ENCODE data around the gene REXO5. TPM values are rescaled to one million over a fixed set of nuclear protein-coding genes. Genes with fewer than 3 reads are reported as not detected.

Gene REXO5
- total and polyA plus RNA-seq, 8 donors: 4.7 to 31.7 (median 7.2) TPM

GRCh38 chr16:20838240-20838639 is 31.9 kb downstream of the REXO5 start:
- intact Hi-C loops (cut with DNase I; ENCODE audit: low total_unique reads): no loop called here
- Histone ChIP-seq H3K27ac (no peak overlapping the region), H3K9me3 (peaks cover 0 to 4% (median 0%) of the 10 kb centered on the region in 4 donors), H3K4me1 (no peaks in the 10 kb centered on the region), H3K4me3 (no peak overlapping the region), H3K36me3 (peaks cover 3 to 69% (median 56%) of the 10 kb centered on the region in 4 donors), H3K27me3 (no peaks in the 10 kb centered on the region)
- DNase-seq: no peak
- 58 to 86% (median 80%) methylated on average over 1 of the region's 1 CpG for WGBS, 5 donors
- TF ChIP-seq, protein P1, sequence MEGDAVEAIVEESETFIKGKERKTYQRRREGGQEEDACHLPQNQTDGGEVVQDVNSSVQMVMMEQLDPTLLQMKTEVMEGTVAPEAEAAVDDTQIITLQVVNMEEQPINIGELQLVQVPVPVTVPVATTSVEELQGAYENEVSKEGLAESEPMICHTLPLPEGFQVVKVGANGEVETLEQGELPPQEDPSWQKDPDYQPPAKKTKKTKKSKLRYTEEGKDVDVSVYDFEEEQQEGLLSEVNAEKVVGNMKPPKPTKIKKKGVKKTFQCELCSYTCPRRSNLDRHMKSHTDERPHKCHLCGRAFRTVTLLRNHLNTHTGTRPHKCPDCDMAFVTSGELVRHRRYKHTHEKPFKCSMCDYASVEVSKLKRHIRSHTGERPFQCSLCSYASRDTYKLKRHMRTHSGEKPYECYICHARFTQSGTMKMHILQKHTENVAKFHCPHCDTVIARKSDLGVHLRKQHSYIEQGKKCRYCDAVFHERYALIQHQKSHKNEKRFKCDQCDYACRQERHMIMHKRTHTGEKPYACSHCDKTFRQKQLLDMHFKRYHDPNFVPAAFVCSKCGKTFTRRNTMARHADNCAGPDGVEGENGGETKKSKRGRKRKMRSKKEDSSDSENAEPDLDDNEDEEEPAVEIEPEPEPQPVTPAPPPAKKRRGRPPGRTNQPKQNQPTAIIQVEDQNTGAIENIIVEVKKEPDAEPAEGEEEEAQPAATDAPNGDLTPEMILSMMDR (IDR thresholded peaks at IDR 0.05): no peak

GRCh38 chr16:20839504-20839903 is 33.2 kb downstream of the REXO5 start:
- WGBS, 5 donors: 78 to 94% (median 90%) methylated on average over 2 of the region's 2 CpGs
- no peaks in the 10 kb centered on the region for H3K27me3 ChIP-seq
- H3K27ac ChIP-seq: no peak overlapping the region
- intact Hi-C loops (cut with DNase I; ENCODE audit: low total_unique reads): no loop called here
- TF ChIP-seq, protein P1 (IDR thresholded peaks at IDR 0.05): no peak
- no peak for TF ChIP-seq EP300 (IDR thresholded peaks at IDR 0.05)
- no peaks in the 10 kb centered on the region for H3K4me1 ChIP-seq
- H3K9me3 ChIP-seq: peaks cover 0 to 4% (median 0%) of the 10 kb centered on the region in 4 donors
- H3K36me3 ChIP-seq: peaks cover 3 to 62% (median 45%) of the 10 kb centered on the region in 4 donors
- DNase-seq: no peak
- no peak overlapping the region for H3K4me3 ChIP-seq

GRCh38 chr16:20844054-20844453 is 37.7 kb downstream of the REXO5 start:
- peaks cover 0 to 49% (median 31%) of the 10 kb centered on the region in 4 donors for H3K36me3 ChIP-seq
- H3K4me1 ChIP-seq: no peaks in the 10 kb centered on the region
- TF ChIP-seq POLR2AphosphoS5 (IDR thresholded peaks at IDR 0.05) (no peak), POLR2A (IDR thresholded peaks at IDR 0.05) (no peak), EP300 (IDR thresholded peaks at IDR 0.05) (no peak)
- TF ChIP-seq, protein P1 (IDR thresholded peaks at IDR 0.05): no peak
- no peak for DNase-seq
- intact Hi-C loops (cut with DNase I; ENCODE audit: low total_unique reads): no loop called here
- no peak overlapping the region for H3K4me3 ChIP-seq
- no peaks in the 10 kb centered on the region for H3K27me3 ChIP-seq
- WGBS, 5 donors: 82 to 90% (median 86%) methylated on average over 2 of the region's 2 CpGs
- H3K9me3 ChIP-seq: no peaks in the 10 kb centered on the region
- H3K27ac ChIP-seq: no peak overlapping the region

DNA sequence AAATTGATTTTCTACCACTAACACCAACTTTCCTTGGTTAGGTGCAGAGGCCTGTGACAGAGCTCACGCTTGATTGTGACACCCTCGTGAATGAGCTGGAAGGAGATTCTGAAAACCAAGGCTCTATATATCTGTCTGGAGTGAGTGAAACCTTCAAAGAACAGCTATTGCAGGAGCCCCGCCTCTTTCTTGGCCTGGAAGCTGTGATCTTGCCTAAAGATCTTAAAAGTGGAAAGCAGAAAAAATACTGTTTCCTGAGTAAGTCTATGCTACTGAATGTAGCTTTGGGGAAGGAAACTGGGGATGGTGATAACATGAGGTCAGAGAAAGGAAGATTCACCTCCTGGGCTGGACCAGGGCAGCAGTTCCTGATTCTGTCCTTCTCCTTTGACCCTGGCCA is 38.3 kb downstream of the REXO5 start:
- TF ChIP-seq, protein P1 (IDR thresholded peaks at IDR 0.05): no peak
- TF ChIP-seq POLR2A (IDR thresholded peaks at IDR 0.05) (no peak), EP300 (IDR thresholded peaks at IDR 0.05) (no peak), POLR2AphosphoS5 (IDR thresholded peaks at IDR 0.05) (no peak)
- 70 to 95% (median 81%) methylated on average over 3 of the region's 3 CpGs for WGBS, 5 donors
- Histone ChIP-seq H3K4me3 (no peak overlapping the region), H3K36me3 (peaks cover 0 to 49% (median 29%) of the 10 kb centered on the region in 4 donors), H3K9me3 (no peaks in the 10 kb centered on the region), H3K4me1 (peaks cover 0 to under 1% (median under 1%) of the 10 kb centered on the region in 4 donors), H3K27ac (no peak overlapping the region), H3K27me3 (no peaks in the 10 kb centered on the region)
- no peak for DNase-seq
- intact Hi-C loops (cut with DNase I; ENCODE audit: low total_unique reads): no loop called here

Measured in stomach (tissue), 9 donors.